HL-60 (cell line): ENCODE results near the gene PLXNA2.

Experiments
- GABPA ChIP-seq: IDR thresholded peaks from 2 replicates; pipeline ENCODE4 v1.6.1; 2012; ENCODE audit warnings: low read depth
- POLR2AphosphoS5 ChIP-seq: IDR thresholded peaks from 2 replicates; pipeline ENCODE4 v1.6.1; 2012; ENCODE audit warnings: low read depth
- TF ChIP-seq, protein P1 (sequence below): IDR thresholded peaks from 2 replicates; pipeline ENCODE4 v1.6.1; 2012; ENCODE audit warnings: low read depth; ENCODE audit not compliant: insufficient replicate concordance
- TF ChIP-seq, protein P2 (sequence below): IDR thresholded peaks from one replicate; pipeline ENCODE4 v1.5.1; 2011; ENCODE audit warnings: low read length, control low read depth, inconsistent platforms; ENCODE audit not compliant: insufficient read depth

DNA sequence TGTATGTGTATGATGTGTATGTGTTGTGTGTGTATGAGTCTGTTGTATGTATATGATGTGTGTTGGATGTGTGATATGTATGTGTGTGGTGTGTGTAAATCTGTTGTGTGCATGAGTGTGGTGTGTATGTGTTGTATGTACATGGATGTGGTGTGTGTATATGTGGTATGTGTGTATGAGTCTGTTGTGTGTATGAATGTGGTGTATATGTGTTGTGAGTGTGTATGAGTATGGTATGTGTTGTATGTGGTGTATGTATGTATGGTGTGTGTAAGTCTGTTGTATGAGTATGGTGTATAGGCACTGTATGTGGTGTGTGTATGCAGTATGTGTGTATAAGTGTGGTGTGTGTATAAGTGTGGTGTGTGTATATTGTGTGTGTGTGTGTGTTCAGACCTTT lies 95.0 kb downstream of the PLXNA2 start:
- TF ChIP-seq GABPA (no peak), POLR2AphosphoS5 (no peak)
- TF ChIP-seq, protein P1, sequence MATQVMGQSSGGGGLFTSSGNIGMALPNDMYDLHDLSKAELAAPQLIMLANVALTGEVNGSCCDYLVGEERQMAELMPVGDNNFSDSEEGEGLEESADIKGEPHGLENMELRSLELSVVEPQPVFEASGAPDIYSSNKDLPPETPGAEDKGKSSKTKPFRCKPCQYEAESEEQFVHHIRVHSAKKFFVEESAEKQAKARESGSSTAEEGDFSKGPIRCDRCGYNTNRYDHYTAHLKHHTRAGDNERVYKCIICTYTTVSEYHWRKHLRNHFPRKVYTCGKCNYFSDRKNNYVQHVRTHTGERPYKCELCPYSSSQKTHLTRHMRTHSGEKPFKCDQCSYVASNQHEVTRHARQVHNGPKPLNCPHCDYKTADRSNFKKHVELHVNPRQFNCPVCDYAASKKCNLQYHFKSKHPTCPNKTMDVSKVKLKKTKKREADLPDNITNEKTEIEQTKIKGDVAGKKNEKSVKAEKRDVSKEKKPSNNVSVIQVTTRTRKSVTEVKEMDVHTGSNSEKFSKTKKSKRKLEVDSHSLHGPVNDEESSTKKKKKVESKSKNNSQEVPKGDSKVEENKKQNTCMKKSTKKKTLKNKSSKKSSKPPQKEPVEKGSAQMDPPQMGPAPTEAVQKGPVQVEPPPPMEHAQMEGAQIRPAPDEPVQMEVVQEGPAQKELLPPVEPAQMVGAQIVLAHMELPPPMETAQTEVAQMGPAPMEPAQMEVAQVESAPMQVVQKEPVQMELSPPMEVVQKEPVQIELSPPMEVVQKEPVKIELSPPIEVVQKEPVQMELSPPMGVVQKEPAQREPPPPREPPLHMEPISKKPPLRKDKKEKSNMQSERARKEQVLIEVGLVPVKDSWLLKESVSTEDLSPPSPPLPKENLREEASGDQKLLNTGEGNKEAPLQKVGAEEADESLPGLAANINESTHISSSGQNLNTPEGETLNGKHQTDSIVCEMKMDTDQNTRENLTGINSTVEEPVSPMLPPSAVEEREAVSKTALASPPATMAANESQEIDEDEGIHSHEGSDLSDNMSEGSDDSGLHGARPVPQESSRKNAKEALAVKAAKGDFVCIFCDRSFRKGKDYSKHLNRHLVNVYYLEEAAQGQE: no peak
- TF ChIP-seq, protein P2, sequence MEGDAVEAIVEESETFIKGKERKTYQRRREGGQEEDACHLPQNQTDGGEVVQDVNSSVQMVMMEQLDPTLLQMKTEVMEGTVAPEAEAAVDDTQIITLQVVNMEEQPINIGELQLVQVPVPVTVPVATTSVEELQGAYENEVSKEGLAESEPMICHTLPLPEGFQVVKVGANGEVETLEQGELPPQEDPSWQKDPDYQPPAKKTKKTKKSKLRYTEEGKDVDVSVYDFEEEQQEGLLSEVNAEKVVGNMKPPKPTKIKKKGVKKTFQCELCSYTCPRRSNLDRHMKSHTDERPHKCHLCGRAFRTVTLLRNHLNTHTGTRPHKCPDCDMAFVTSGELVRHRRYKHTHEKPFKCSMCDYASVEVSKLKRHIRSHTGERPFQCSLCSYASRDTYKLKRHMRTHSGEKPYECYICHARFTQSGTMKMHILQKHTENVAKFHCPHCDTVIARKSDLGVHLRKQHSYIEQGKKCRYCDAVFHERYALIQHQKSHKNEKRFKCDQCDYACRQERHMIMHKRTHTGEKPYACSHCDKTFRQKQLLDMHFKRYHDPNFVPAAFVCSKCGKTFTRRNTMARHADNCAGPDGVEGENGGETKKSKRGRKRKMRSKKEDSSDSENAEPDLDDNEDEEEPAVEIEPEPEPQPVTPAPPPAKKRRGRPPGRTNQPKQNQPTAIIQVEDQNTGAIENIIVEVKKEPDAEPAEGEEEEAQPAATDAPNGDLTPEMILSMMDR: no peak
